Measurements from ENCODE around the gene GGA3. TPM values are rescaled to one million over a fixed set of nuclear protein-coding genes. Genes with fewer than 3 reads are reported as not detected.
A peak's percentile ranks its signal among the peaks of the same experiment; 100 is the strongest.
"Not testable (repeated sequence)": the region's sequence is repeated elsewhere in the genome, so short reads cannot be mapped to it uniquely, and the experiment has no call there.

Gene GGA3
- total RNA-seq, 2 experiments from 2014 or later = 84.6 to 90.2 TPM

DNA sequence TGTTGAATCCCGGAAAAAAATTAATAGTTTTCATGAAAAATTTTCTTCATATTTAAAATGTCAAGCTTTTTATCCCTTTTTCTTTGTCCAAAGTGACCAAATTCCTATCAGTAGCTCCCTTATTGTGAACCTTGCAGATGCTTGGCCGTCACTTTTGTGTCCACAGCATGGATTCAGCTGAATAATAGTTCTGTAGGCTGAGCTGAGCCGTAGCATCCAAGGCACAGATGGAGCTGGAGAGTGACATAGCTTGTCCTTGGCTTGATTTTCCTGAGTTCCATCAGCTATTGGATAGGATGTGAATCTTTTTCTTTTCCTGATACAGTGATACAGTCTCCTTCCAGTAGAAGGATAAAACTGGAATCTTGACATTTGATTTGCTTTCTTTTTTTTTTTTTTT, 52.3 kb downstream of the GGA3 start:
- ATAC-seq (no peak), DNase-seq (no peak)
- Mint-ChIP-seq H3K36me3 (peaks cover 33% of the 10 kb centered on the region), H3K9me3 (ENCODE audit: low read depth) (no peaks in the 10 kb centered on the region), H3K27ac (peak overlapping the region; percentile 47), H3K4me3 (no peak overlapping the region), H3K27me3 (no peaks in the 10 kb centered on the region), H3K4me1 (peaks cover 19% of the 10 kb centered on the region)
- CTCF ChIA-PET = interaction anchor here (0.6 to 1.8 kb wide), 7 partner anchors 12 to 925 kb away, joined by 3 to 7 read pairs (median 6); partner anchors contain the start of gene MIF4GD

DNA sequence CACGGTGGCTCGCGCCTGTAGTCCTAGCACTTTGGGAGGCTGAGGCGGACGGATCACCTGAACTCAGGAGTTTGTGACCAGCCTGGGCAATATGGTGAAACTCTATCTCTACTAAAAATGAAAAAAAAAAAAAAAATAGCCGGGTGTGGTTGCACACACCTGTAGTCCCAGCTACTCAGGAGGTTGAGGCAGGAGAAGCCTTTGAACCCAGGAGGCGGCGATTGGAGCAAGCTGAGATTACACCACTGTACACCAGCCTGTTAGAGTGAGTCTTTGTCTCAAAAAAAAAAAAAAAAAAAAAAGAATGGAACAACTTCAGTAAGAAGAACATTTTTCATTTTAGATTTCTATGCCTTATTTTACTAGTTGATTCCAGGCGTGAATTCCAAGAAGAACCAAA, 53.2 kb downstream of the GGA3 start:
- Mint-ChIP-seq H3K4me3 (peak overlapping the region; percentile 24), H3K9me3 (ENCODE audit: low read depth) (no peaks in the 10 kb centered on the region), H3K36me3 (peaks cover 28% of the 10 kb centered on the region), H3K27ac (no peak overlapping the region), H3K27me3 (no peaks in the 10 kb centered on the region), H3K4me1 (peaks cover 22% of the 10 kb centered on the region)
- DNase-seq (no peak), ATAC-seq (no peak)
- CTCF ChIA-PET = interaction anchor here (0.7 to 2.9 kb wide), 7 partner anchors 13 to 247 kb away, joined by 3 to 12 read pairs (median 6); partner anchors contain the start of gene MIF4GD

DNA sequence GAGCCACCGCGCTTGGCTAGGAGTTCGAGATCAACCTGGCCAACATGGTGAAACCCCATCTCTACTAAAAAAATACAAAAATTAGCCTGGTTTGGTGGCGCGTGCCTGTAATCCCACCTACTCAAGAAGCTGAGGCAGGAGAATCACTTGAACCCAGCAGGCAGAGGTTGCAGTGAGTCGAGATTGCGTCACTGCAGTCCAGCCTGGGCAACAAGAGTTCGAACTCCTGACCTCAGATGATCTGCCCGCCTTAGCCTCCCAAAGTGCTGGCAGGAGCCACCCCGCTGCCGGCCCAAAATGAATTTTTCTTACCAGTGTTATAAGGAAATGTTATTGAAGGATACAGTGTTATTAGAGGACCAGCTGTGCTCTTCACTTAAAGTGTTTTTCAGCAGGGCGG, 53.6 kb downstream of the GGA3 start:
- peak overlapping the region; percentile 24 for H3K4me3 Mint-ChIP-seq
- H3K27me3 Mint-ChIP-seq = no peaks in the 10 kb centered on the region
- CTCF ChIA-PET = interaction anchor here (0.7 to 2.9 kb wide), 6 partner anchors 13 to 246 kb away, joined by 3 to 12 read pairs (median 6); no protein-coding TSS in a partner anchor
- ATAC-seq (no peak), DNase-seq (no peak)
- H3K4me1 Mint-ChIP-seq = peaks cover 22% of the 10 kb centered on the region
- H3K27ac Mint-ChIP-seq = no peak overlapping the region
- H3K9me3 Mint-ChIP-seq (ENCODE audit: low read depth) = no peaks in the 10 kb centered on the region
- H3K36me3 Mint-ChIP-seq = peaks cover 25% of the 10 kb centered on the region

DNA sequence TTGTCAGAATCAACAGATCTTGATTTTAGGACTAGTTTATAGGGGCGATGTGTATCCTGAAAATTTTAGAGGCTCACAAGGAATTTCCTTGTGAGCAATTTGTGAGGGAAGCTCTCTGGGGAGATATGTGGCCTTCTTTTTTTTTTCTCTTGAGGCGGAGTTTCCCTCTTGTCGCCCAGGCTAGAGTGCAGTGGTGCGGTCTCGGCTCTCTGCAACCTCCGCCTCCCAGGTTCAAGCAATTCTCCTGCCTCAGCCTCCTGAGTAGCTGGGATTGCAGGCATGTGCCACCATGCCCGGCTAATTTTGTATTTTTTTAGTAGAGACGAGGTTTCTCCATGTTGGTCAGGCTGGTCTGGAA, 54.4 kb downstream of the GGA3 start:
- Mint-ChIP-seq H3K4me3 (peak overlapping the region; percentile 95), H3K36me3 (peaks cover 22% of the 10 kb centered on the region), H3K4me1 (peaks cover 22% of the 10 kb centered on the region), H3K27ac (peak overlapping the region; percentile 36)
- not testable (repeated sequence) for ATAC-seq; H3K27me3 Mint-ChIP-seq; H3K9me3 Mint-ChIP-seq (ENCODE audit: low read depth); DNase-seq
- CTCF ChIA-PET = interaction anchor here (1.1 to 8.1 kb wide), 7 partner anchors 9 to 246 kb away, joined by 3 to 257 read pairs (median 7); partner anchors contain the start of genes ARMC7 and MIF4GD

DNA sequence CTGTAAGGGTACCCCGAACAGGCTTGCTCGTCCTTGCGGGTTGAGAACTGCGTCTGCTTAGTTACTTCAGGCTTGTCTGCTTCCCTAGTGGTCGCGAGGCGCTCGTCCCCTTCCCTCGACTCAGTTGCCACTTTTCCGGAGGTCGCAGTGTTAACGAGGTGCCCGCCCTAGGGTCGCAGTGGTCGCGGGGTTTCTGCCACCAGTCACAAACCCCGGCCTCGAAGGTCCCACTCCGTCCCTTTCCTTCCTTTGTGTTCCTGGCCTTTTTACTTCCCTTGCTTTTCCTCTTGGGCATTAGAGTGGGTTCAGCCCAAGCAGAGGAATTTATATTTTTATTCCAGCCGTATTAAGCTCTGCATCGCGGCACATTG, 55.6 kb downstream of the GGA3 start:
- peak overlapping the region; percentile 95 for H3K4me3 Mint-ChIP-seq
- CTCF ChIA-PET = interaction anchor here (0.7 to 8.1 kb wide), 17 partner anchors 10 to 244 kb away, joined by 3 to 257 read pairs (median 4); partner anchors contain the start of genes ARMC7, MIF4GD and SLC25A19
- no peak for ATAC-seq
- DNase-seq = no peak
- peaks cover 16% of the 10 kb centered on the region for H3K36me3 Mint-ChIP-seq
- no peaks in the 10 kb centered on the region for H3K9me3 Mint-ChIP-seq (ENCODE audit: low read depth)
- H3K27ac Mint-ChIP-seq = peak overlapping the region; percentile 96
- no peaks in the 10 kb centered on the region for H3K27me3 Mint-ChIP-seq
- peaks cover 28% of the 10 kb centered on the region for H3K4me1 Mint-ChIP-seq

DNA sequence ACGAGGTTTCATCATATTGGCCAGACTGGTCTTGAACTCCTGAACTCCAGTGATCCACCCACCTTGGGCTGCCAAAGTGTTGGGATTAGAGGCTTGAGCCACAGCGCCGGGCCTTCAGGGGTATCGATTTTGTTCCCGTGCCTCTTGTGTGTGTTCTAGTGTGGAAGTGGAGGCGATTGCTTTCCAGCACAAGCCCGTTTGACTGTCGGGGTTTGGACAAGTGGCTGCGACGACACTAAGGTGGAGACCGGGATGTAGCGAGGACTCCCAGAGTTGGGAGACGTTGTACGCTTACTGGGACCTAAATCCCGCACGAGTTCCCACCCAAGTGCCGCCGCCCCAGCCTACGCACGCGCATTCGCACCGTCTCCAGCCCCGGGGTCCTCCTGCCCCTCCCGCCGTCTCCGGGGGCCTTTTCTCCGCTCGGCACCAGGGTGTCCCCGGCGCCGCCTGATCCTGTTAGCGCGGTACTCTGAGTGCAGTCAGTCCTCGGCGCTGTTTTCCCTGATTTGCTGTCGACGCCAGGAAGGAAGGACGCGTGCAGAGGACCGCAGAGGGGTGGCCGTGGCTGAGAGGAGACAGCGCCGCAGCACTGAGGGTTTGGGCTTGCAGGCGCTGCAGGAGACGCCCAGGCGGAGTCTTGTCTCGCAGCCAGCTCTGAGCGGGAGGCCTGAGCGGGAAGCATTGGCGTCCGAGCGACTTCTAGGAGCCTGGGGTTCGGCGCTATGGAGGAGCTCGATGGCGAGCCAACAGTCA, 56.2 kb downstream of the GGA3 start, which contains the start of gene NUP85:
TSS of gene NUP85 (plus strand) at position 643 of the 756 bp plus-strand sequence. CDS start at position 726, 83 bp downstream.
- CTCF ChIA-PET = interaction anchor here (0.6 to 8.1 kb wide), 19 partner anchors 11 to 244 kb away, joined by 3 to 257 read pairs (median 4); partner anchors contain the start of genes ARMC7, MIF4GD, NT5C and SLC25A19
- Mint-ChIP-seq H3K27me3 (no peaks in the 10 kb centered on the region), H3K27ac (peak within 1 kb of the TSS; percentile 96), H3K9me3 (ENCODE audit: low read depth) (no peaks in the 10 kb centered on the region), H3K4me1 (peaks cover 28% of the 10 kb centered on the region), H3K4me3 (peak within 1 kb of the TSS; percentile 95), H3K36me3 (peaks cover 12% of the 10 kb centered on the region)
- ATAC-seq (peak; percentile 90), DNase-seq (peak; percentile 93)

DNA sequence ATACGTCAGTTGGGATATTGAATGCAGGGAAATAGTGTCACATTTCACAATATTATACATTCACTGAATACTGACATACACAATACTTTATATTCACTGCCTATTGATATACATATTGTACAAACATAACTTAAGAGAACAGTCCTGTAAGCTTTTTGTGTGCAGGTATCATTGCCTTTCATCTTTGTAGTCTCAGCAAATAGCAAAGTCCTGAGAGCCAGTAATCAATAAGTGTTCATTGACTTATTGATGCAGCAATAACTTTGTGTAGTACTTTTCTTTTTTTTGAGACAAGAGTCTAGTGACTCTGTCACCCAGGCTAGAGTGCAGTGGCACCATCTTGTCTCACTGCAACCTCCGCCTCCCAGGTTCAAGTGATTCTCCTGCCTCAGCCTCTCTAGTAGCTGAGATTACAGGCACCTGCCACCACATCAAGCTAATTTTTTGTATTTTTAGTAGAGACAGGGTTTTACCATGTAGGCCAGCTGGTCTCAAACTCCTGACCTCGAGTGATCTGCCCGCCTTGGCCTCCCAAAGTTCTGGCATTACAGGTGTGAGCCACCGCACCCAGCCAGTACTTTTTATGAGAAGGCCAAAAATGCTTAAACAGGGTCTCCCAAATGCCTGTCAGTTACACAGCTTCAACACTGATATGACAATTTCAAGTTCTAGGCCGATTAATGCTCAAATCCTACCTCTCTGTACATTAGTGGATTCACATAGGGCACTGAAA, 61.4 kb downstream of the GGA3 start:
- Mint-ChIP-seq H3K9me3 (ENCODE audit: low read depth) (no peaks in the 10 kb centered on the region), H3K4me3 (no peak overlapping the region), H3K27me3 (no peaks in the 10 kb centered on the region), H3K27ac (no peak overlapping the region), H3K4me1 (peaks cover 11% of the 10 kb centered on the region), H3K36me3 (no peaks in the 10 kb centered on the region)
- no peak for DNase-seq
- ATAC-seq = no peak
- CTCF ChIA-PET = interaction anchor here (0.6 to 8.1 kb wide), 10 partner anchors 11 to 239 kb away, joined by 3 to 257 read pairs (median 10); partner anchors contain the start of genes ARMC7 and NT5C

DNA sequence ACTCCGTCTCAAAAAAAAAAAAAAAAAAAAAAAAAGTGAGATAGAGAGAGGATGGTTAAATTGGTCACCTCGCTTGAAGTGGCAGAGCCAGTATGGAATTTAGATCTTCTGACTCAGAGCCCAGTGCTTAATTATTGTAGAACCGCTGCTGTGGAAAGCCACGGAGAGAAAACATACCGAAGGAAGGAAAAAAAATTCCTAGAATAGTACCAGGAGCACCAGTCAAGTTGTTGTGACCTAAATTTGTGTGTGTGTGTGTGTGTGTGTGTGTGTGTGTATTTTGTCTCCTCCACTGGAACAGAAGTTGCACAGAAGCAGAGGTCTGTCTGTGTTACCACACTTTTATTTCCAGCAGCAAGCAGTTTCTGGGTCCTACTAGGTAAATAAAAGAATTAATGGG, 66.5 kb downstream of the GGA3 start:
- Mint-ChIP-seq H3K4me3 (no peak overlapping the region), H3K9me3 (ENCODE audit: low read depth) (no peaks in the 10 kb centered on the region), H3K27me3 (no peaks in the 10 kb centered on the region), H3K36me3 (no peaks in the 10 kb centered on the region), H3K4me1 (peaks cover 3% of the 10 kb centered on the region), H3K27ac (no peak overlapping the region)
- no peak for DNase-seq
- ATAC-seq = no peak
- CTCF ChIA-PET = no interaction called here

DNA sequence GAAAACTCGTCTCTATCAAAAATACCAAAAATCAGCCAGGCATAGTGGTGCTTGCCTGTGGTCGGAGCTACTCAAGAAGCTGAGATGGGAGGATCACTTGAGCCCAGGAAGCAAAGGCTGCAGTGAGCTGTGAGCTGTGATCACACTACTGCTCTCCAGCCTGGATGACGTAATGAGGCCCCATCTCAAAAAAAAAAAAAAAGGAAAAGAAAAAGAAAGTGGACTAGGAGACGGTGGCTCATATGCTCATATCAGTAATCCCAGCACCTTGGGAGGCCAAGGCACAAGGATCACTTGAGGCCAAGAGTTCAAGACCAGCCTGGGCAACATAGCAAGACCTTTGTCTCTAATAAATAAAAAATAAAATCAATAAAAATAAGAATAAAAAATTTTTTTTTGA, 69.8 kb downstream of the GGA3 start:
- Mint-ChIP-seq H3K36me3 (no peaks in the 10 kb centered on the region), H3K27me3 (no peaks in the 10 kb centered on the region), H3K9me3 (ENCODE audit: low read depth) (no peaks in the 10 kb centered on the region), H3K4me3 (no peak overlapping the region), H3K27ac (no peak overlapping the region), H3K4me1 (peaks cover 13% of the 10 kb centered on the region)
- CTCF ChIA-PET = interaction anchor here (0.9 to 6.2 kb wide), 6 partner anchors 8 to 77 kb away, joined by 3 to 59 read pairs (median 4); partner anchors contain the start of genes NUP85 and SUMO2
- ATAC-seq = no peak
- DNase-seq = no peak

DNA sequence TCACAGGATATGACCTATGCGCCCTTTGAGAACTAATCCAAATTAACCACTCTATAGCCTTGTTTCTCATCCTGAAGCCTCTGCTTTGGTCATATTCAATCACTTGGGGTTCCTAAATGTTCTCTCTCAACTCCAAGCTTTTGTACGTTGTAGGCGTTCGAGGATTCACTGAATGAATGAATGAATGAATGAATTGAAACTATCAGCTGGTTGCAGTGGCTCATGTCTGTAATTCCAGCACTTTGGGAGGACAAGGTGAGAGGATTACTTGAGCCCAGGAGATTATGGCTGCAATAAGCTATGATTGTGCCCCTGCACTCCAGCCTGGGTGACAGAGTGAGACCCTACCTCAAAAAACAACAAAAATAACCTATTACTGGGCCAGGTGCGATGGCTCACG, 72.8 kb downstream of the GGA3 start:
- CTCF ChIA-PET = interaction anchor here (0.8 to 6.2 kb wide), 11 partner anchors 13 to 231 kb away, joined by 3 to 59 read pairs (median 4); partner anchors contain the start of genes CDR2L, MIF4GD, NUP85 and SLC25A19
- no peaks in the 10 kb centered on the region for H3K9me3 Mint-ChIP-seq (ENCODE audit: low read depth)
- peak overlapping the region; percentile 94 for H3K27ac Mint-ChIP-seq
- H3K27me3 Mint-ChIP-seq = no peaks in the 10 kb centered on the region
- peaks cover 24% of the 10 kb centered on the region for H3K4me1 Mint-ChIP-seq
- peaks cover 4% of the 10 kb centered on the region for H3K36me3 Mint-ChIP-seq
- DNase-seq (no peak), ATAC-seq (no peak)
- H3K4me3 Mint-ChIP-seq = no peak overlapping the region

Other genes starting within 250 kb of the GGA3 start
- 10 to 100 TPM; 45.9 to 53.1 TPM for gene MRPL58, start 248.9 kb downstream of the GGA3 start, total RNA-seq
- gene ATP5PD, start 214.6 kb downstream of the GGA3 start, total RNA-seq = 100 to 1,000 TPM; 188 to 210 TPM
- gene KCTD2, start 214.4 kb downstream of the GGA3 start, total RNA-seq = 10 to 100 TPM; 16.8 to 19.1 TPM
- gene SLC16A5, start 173.7 kb downstream of the GGA3 start, total RNA-seq = 1 to 10 TPM; 2.3 to 3.2 TPM
- gene ARMC7, start 151.6 kb downstream of the GGA3 start, total RNA-seq = 10 to 100 TPM; 13.5 to 14.5 TPM
- 10 to 100 TPM; 65.2 to 73.1 TPM for gene NT5C, start 129.9 kb downstream of the GGA3 start, total RNA-seq
- gene JPT1, start 107.1 kb downstream of the GGA3 start, total RNA-seq = 100 to 1,000 TPM; 277 to 301 TPM
- gene SUMO2, start 78.6 kb downstream of the GGA3 start, total RNA-seq = 100 to 1,000 TPM; 469 to 639 TPM
- 100 to 1,000 TPM; 164 to 176 TPM for gene NUP85, start 55.9 kb downstream of the GGA3 start, total RNA-seq
- gene MRPS7, start 273 bp upstream of the GGA3 start, total RNA-seq = 10 to 100 TPM; 49.5 to 56.9 TPM
- gene MIF4GD, start 9.6 kb upstream of the GGA3 start, total RNA-seq = 10 to 100 TPM; 56.9 to 58.5 TPM
- 10 to 100 TPM; 46.3 to 66.4 TPM for gene SLC25A19, start 27.8 kb upstream of the GGA3 start, total RNA-seq
- 100 to 1,000 TPM; 138 to 179 TPM for gene GRB2, start 144.1 kb upstream of the GGA3 start, total RNA-seq
- gene TMEM94, start 195.0 kb upstream of the GGA3 start, total RNA-seq = 100 to 1,000 TPM in 1 of 2 experiments, 10 to 100 TPM in 1; 83.7 to 106 TPM